GM08714 (cell line): ENCODE results near the gene PEX26.

Experiments
- H3K4me3 ChIP-seq: fragments of 200-500 bp; sonication (Bioruptor generic); 2 replicates; pipeline ENCODE4 v1.5.1; 2014; ENCODE audit warnings: mild to moderate bottlenecking, low read length, inconsistent platforms
- ZNF274 ChIP-seq: IDR thresholded peaks from 2 replicates; pipeline ENCODE4 v1.6.1; 2012; ENCODE audit warnings: mild to moderate bottlenecking, low read depth, low read length

Gene PEX26

DNA sequence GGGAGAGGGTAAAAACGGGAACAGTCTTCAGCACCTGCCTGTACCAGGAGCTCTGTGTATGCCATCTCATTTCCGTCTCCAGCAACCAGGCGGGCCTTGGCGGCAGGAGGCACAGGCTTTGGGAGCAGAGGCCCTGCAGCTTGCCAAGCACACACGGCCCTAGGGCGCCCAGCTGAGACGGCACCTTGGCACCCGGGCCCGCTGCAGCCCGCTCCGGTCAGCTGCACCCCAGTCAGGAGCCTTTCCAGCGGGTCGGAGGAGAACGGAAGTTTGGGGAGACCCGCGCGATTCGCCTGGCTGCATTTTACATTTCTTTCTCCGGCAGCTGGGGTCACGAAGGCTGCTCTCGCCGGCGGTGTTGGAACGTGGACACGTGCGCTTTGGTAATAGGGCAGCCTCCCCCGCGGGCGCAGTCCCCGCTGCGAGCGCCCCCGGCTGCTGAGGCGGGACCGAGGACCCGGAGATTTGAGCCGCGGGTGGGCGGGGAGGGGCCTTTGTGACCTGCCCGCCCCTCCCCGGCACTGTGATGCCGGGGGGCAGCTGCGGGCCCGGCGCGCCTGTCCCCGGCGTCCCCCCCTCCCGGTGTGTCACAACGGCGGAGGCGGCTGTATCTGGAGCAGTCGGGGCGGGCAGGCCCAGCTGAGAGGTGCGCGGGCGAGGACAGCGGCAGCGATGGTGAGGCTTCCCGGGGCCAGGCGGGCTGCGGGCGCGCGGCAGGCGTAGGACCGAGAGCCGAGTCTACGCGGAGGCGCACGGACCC, 32.6 kb downstream of the PEX26 start, which contains the start of gene TUBA8:
TSS of gene TUBA8 (plus strand) at position 616 of the 760 bp plus-strand sequence. CDS start at position 673, 57 bp downstream.
- TF ChIP-seq ZNF274, result no peak
- peak within 1 kb of the TSS; percentile 55; the same call in 1 of the 2 replicates for H3K4me3 ChIP-seq

DNA sequence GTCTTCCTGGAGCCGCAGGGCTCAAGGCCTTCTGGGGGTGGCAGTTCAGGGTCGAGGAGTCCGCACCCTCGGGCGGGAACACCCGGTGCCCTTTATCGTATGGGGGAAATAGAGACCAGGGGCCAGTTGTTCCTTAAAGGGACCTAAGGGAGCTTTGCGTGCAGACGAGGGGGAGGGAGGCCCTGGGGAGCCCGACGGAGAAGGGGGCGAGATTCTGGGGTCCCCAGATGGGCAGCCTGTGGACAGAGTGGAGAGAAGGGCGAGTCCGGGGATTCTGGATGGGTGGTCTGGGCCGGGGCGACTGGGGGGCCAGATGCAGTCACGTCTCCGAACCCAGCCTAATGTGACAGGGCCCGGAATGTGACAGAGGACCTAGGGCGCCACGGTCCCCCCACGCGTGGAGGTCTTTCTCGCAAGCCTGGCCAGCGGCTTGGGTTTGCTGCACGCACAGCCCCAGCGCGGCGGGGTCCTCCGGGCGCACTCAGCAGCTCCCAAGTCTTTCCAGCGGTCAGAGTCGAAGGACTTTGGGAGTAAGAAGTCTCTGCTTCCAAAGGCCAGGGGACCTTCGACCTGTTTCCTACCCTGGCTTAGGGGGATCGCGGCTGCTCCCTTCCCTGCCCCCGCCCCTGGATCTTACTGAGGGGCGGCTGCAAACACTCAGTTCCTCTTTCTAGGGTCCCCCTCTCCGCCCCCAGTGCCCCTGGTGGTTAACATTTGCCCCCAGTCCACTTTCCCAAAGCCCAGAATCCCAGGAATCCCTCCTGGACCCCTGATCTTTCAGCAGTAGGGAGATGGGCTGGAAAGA, 33.4 kb downstream of the PEX26 start:
- peak overlapping the region; percentile 55; the same call in 1 of the 2 replicates for H3K4me3 ChIP-seq
- TF ChIP-seq ZNF274, result no peak

GRCh38 chr22:18111759-18112330, 34.1 kb downstream of the PEX26 start:
- H3K4me3 ChIP-seq, result peak overlapping the region; percentile 55; the same call in 1 of the 2 replicates
- no peak for TF ChIP-seq ZNF274

DNA sequence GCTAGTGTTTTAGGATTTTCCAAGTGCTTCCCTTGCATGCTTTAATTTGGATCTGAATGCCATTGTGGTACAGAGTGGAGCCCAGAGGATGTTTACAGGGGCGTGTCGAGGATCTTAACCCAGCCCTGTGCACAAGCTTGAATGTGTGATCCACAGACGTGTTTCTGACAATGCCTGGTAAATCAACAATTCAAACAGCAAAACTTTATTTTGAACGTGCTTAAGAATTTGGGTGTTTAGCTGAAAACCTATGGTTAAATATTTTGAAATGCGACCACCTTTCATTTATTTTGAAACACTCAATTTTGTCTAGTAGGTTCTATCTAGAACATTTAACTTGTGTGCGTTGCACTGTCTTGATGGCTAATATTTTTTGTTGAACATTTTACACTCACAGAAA, 34.6 kb downstream of the PEX26 start:
- H3K4me3 ChIP-seq, result no peak overlapping the region
- TF ChIP-seq ZNF274, result no peak

DNA sequence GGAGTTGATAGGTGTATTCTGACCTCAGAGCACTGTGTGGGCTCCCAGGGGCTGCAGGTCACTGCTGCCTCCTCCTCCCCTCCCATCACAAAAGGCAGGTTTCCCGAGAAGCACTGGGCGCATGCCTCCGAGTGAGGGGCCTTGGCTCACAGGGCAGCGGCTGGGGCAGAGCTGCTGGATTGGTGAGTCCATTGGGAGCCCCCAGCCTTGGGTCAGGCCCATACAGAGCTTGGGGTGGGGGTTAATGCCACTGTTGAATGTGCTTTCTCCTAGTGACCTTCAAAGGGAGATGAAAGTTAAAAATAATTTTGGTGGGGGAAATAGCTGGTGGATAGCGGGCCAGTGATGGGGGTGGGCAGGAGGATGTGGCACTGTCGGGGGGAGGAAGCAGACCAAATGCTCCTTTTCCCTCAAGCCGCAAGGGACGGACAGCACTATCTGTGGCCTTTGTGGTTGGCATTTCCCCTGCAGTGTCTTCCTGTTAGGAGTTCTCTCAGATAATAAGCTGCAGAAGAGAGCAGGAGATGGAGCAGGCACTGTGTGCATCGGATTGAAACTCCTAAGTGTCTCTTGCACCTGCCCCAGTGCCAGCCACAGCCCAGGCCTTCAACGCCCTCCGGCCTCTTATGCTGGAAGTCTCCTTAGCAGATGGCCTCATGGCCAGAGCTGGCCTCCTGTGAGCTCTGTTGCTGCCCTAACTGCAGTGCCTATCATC, 36.0 kb downstream of the PEX26 start:
- H3K4me3 ChIP-seq, result no peak overlapping the region; the same call in 1 of the 2 replicates
- no peak for TF ChIP-seq ZNF274

DNA sequence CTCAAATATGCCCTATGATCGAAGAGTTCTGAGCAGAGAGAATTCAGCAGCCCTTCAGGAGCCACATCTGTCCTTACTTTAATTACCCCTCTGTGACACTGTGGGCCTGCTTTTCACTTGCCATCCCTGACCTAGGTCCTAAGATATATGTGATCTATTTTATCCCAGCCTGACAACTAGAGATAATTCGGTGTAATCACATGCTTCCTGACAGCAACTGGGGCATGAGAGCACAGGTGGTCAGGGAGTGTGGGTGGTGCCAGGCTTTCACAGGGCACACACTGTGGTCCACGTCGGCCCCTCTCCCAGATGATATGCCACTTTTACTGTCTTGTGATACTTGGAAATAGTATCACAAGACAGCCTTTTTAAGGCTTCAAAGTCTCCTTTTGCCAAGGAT, 36.7 kb downstream of the PEX26 start:
- H3K4me3 ChIP-seq, result no peak overlapping the region; the same call in 1 of the 2 replicates
- no peak for TF ChIP-seq ZNF274

DNA sequence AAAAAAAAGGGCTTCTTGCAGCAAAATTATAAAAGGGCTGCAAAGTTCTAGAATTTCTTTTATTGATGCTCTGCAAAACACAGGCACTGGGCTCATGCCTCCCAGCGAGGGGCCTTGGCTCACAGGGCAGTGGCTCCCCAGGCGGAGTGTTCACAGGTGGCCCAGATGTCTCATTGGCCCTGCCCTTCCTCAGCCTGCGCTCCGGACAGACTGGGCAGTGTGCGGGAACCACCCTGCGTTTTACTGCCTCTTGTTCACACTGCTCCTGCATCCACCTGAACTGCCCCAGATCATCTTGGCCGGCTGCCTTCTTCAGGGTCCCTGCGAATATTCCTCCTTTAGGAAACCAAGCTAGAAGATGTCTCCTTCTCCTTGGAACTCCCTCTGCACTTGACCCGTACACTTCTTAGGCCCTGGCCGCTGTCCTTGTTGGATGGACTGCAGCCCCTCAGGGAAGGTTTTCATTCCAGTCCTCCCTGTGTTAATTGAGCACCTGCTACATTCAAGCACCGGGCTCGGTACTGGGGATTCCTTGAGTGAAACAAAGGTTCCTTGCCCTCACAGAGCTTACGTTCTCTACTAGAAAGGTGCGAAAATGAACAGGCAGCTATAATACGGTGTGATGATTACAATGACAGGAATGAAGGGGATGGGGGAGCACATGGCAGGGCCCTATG, 37.3 kb downstream of the PEX26 start:
- no peak for TF ChIP-seq ZNF274
- H3K4me3 ChIP-seq, result no peak overlapping the region

- TF ChIP-seq ZNF274, result no peak
- no peak overlapping the region for H3K4me3 ChIP-seq
Observed at GRCh38 chr22:18115906-18116371, 38.1 kb downstream of the PEX26 start.

DNA sequence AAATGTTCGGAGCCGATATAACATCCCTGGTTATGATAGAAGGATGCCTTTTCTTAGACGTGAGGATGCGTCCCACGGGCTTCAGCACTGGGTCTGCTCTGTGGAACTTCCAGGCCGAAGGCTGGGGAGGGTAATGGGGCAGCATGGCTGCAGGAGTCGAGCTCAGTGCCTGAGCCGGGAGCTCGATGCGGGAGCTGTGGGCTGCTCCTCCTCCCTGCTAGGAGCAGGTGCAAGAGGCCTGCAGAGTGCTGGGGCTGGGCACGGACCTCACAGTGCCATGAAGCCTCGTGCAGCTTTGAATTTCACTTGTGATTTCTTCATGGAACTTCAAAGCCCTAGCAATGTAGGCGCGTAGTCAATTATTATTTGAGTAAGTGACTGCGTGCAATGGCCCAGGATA, 38.8 kb downstream of the PEX26 start:
- no peak overlapping the region for H3K4me3 ChIP-seq
- no peak for TF ChIP-seq ZNF274

GRCh38 chr22:18118345-18118915, 40.6 kb downstream of the PEX26 start:
- no peak for TF ChIP-seq ZNF274

DNA sequence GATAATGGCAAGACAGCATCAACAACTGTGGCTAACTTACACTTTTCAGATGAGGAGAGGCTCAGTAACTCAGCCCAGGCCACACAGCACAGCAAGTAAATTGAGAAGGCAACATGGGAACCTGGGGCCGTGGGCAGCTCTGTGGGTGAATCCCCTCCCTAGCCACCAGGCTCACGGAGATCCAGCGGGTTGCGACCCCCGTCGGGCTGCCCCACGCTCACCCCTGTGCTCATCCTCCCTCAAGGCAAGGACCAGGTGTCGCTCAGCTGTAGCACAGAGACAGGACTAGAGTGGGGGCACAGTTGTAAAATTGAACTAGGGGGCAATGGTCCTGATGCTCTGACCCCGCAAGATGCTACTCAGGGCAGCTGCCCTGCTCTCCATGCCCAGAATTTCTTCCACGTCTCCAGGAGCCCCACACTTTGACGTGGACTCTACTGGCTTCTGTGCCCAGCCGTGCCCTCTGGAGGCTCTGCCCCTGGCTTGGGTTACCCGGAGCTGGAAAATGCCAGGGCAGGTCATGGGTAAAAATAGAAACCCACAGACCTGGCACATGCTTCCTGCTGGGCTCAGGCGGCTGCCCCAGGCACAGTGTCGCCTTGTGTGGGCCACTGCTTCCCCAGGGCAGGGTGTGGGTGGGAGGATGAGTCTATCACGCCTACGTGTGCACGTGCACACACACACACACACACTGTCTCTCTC, 41.8 kb downstream of the PEX26 start:
- TF ChIP-seq ZNF274, result no peak
- H3K4me3 ChIP-seq, result no peak overlapping the region

More at GRCh38 chr22:18118345-18118915, 40.6 kb downstream of the PEX26 start:
- H3K4me3 ChIP-seq, result no peak overlapping the region

DNA sequence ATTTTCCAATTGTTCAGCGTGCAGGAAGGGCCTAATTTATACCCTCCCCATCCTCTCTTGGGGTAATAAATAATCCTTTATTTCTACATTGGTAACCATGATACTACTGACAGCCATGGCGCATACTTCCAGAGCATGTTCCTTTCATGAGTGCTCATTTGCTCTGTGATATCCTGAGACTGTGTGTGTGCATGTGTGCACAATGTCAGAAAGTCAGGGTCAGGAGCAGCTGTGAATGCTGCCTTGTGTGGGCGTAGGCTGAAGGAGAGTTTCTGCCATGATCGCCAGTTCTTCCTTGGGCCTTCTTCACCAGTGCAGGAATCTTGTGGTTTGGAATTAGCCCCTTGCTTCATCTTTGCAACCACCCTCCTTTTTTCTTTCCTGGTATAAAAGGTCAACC, 43.1 kb downstream of the PEX26 start:
- no peak for TF ChIP-seq ZNF274
- H3K4me3 ChIP-seq, result no peak overlapping the region

GRCh38 chr22:18121506-18121905, 43.7 kb downstream of the PEX26 start:
- TF ChIP-seq ZNF274, result no peak

More at GRCh38 chr22:18121506-18121905, 43.7 kb downstream of the PEX26 start:
- no peak overlapping the region for H3K4me3 ChIP-seq
